Embryonic facial prominence (tissue), 1 donor: ENCODE data around the gene C12orf54.
"Not testable (repeated sequence)": the region's sequence is repeated elsewhere in the genome, so short reads cannot be mapped to it uniquely, and the experiment has no call there.

Experiments used
- DNase-seq: peaks from one replicate; pipeline ENCODE4 v3.0.0-alpha.2; 2016; ENCODE audit errors: extremely low spot score

Gene C12orf54

DNA sequence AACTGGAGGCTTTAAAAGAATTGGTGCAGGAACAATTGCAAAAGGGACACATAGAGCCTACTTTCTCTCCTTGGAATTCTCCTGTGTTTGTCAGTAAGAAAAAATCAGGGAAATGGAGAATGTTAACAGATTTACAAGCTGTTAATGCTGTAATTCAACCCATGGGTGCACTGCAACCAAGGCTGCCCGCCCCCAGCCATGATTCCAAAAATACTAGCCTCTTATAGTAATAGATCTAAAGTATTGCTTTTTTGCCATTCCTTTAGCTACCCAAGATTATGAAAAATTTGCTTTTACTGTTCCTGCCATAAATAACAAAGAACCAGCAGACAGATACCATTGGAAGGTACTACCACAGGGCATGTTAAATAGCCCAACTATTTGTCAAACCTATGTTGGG lies 27.8 kb downstream of the C12orf54 start:
- DNase-seq = no peak

DNA sequence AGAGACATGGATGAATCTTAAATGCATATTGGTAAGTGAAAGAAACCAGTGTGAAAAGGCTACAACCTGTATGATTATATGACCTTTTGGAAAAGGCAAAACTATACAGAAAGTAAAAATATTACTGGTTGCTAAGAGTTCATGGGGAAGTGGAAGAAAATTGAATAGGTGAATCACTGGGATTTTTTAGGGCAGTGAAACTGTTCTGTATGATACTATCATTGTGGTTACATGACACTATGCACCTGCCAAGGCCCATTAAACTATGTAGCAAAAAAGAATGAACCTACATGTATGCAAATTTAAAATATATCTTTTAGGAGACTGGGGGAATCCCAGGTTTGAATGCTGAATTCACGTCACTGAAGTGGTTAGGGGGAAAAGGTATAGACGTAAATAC lies 30.6 kb downstream of the C12orf54 start:
- DNase-seq = no peak

DNA sequence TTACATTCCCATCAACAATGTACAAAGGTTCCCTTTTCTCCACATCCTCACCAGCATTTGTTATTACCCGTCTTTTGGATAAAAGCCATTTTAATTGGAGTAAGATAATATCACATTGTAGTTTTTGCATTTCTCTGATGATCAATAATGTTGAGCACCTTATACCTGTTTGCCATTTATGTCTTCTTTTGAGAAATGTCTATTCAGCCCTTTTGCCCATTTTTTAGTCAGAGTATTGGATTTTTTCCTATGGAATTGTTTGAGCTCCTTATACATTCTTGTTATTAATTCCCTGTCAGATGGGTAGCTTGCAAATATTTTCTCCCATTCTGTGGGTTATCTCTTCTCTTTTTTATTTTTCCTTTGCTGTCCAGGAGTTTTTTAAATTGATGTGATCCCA lies 32.4 kb downstream of the C12orf54 start:
- DNase-seq = no peak

DNA sequence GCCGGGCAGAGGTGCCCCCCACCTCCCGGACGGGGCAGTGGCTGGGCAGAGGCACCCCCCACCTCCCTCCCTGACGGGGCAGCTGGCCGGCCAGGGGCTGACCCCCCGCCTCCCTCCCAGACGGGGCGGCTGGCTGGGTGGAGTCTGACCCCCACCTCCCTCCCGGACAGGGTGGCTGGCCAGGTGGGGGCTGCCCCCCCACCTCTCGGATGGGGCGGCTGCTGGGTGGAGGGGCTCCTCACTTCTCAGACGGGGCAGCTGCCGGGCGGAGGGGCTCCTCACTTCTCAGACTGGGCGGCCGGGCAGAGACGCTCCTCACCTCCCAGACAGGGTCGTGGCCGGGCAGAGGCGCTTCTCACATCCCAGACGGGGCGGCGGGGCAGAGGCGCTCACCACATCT lies 38.1 kb downstream of the C12orf54 start:
- DNase-seq = not testable (repeated sequence)

DNA sequence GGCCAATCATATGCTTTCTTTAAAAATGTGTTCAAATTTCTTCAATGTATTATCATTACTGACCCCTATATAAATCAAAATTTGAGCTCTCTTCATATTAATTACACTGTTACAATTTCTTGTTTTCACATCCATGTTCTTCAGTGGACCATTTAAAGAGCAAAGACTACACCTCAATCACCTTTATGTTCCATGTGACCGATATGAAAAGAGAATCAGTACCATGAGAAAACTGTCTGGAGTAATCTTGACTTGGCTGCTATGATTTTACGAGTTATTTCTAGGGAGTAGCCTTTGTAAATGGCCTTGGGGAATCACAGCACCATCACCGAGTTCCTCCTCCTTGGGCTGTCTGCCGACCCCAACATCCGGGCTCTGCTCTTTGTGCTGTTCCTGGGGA lies 43.0 kb downstream of the C12orf54 start, which contains the start of gene OR8S1:
TSS of gene OR8S1 (plus strand) at position 301 of the 400 bp plus-strand sequence. CDS start at position 301, 0 bp downstream.
- DNase-seq = no peak

DNA sequence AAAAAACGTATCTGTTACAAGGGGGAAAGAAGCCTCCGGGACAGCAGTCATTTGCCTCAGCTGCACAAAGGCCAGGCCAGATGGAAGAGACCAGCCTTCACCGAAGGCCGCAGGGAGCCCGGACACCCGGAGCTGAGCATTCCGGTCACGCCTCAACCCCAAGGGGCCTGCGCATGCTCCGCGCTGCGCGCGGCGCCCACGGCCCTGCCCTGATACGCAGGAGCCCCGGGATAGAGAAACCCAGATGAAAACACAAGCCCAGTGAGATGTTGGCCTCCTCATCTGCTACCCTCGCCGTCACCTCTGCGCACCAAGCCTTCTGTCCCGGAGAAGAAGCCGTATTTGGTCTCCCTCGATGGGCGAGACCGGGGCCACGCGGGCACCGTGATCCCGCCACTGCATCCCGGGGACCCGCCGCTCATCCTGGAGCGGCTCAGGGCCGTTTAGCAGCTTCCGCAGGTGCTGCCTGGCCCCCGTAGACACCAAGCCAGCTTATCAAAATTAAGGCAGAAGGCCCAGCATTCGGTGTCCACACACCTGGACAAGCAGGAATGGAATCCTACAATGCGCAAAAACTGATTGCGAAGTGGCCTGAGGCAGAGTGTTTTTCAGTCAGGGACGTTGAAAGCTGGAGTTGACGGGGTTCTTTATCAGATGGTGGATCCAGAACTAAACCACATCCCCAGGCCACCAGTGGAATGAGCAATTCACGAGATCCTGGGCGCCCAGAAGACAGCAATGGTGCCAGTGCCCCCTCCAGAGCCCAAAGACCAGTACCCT lies 45.8 kb downstream of the C12orf54 start:
- no peak for DNase-seq

DNA sequence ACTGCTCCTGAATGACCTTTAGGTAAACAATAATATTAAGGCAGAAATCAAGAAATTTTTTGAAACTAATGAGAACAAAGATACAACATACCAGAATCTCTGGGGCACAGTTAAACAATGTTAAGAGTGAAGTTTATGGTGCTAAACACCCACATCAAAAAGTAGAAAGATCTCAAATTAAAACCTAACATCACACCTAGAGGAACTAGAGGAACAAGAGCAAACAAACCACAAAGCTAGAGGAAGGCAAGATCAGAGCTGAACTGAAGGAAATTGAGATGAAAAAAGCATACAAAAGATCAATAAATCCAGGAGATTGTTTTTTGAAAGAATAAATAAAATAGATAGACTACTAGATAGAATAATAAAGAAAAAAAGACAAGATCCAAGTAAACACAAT lies 50.3 kb downstream of the C12orf54 start:
- DNase-seq = no peak

DNA sequence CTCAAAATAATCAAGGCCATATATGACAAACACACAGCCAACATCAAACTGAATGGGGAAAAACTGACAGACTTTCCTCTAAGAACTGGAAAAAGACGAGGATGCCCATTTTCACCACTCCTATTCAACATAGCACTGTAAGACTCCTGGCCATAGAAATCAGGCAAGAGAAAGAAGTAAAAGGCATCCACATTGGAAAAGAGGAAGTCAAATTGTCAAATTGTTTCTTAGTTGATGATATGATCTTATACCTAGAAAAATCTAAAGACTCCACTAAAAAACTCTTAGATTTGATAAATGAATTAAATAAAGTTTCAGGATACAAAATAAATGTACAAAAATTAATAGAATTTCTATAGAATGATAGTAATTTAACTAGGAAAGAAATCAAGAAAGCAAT lies 54.3 kb downstream of the C12orf54 start:
- no peak for DNase-seq

DNA sequence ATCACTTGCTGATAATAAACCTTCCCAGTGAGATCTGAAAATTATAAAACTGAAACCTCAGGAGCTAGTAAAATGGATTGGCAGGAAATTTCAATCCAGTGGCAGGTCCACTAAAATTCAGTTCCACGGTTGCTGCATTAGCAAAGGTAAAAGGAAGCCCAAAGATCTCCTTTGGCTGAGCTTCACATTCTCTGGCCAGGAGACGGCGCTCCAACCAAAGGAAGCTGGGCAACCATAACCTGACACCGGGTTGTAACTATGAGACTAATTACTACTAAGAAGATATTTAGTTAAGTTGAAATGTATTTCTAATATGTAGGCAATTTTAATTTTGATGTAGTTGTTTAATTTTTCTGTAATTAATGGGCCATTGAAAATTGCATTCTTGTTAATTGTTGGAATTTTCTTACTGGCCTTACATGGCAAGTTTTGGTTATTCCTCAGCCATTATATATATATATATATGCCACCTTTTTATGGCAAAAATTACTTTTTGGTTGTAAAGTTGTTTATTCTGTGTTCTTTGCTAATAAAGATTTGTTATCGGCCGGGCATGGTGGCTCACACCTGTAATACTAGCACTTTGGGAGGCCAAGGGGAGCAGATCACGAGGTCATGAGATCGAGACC lies 60.1 kb downstream of the C12orf54 start:
- no peak for DNase-seq

DNA sequence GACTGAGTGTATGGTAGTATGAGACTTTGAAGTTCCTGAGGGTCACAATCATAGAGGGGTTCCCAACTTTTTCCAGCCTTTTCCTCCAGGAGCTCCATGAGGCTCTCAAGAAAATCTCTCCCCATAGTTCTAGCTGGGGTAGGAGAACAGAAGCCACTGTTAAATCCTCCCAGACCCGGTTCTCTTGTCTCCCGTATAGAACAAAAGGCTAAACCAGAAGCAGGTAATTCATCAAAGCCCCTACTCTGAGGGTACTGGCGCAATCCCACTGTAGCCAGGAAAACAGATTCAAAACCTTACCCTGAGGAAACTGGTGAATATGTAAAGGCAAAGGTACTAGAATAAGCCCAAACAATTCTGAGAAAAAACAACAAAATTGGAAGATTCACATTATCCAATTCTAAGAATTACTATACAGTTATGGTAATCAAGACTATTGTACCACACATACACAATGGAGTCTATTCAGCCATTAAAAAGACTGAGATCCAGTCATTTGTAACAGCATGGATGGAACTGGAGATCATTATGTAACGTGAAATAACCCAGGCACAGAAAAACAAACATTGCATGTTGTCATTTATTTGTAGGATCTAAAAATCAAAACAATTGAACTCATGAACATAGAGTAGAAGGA lies 63.7 kb downstream of the C12orf54 start:
- no peak for DNase-seq
